GM12873 (cell line): ENCODE data around the gene LRRC58.

Source experiments
- CTCF ChIP-seq: IDR thresholded peaks from 2 replicates; pipeline ENCODE4 v1.5.1; 2012; ENCODE audit warnings: low read depth, mild to moderate bottlenecking, moderate library complexity, low read length, control low read depth; ENCODE audit not compliant: insufficient read depth; ENCODE audit errors: missing control alignments

Gene LRRC58

GRCh38 chr3:120339362-120339761, 9.8 kb downstream of the LRRC58 start:
- TF ChIP-seq CTCF, result no peak

GRCh38 chr3:120338517-120338916, 10.6 kb downstream of the LRRC58 start:
- TF ChIP-seq CTCF, result no peak

- no peak for TF ChIP-seq CTCF
Observed at GRCh38 chr3:120332646-120333045, 16.5 kb downstream of the LRRC58 start.

- no peak for TF ChIP-seq CTCF
Observed at GRCh38 chr3:120331076-120331475, 18.1 kb downstream of the LRRC58 start.

- TF ChIP-seq CTCF, result no peak
Observed at GRCh38 chr3:120326784-120327183, 22.4 kb downstream of the LRRC58 start.

- no peak for TF ChIP-seq CTCF
Observed at GRCh38 chr3:120324190-120324589, 25.0 kb downstream of the LRRC58 start.

- no peak for TF ChIP-seq CTCF
Observed at GRCh38 chr3:120311863-120312794, 37.0 kb downstream of the LRRC58 start.
